ENCODE data around the gene CSF3R.

DNA sequence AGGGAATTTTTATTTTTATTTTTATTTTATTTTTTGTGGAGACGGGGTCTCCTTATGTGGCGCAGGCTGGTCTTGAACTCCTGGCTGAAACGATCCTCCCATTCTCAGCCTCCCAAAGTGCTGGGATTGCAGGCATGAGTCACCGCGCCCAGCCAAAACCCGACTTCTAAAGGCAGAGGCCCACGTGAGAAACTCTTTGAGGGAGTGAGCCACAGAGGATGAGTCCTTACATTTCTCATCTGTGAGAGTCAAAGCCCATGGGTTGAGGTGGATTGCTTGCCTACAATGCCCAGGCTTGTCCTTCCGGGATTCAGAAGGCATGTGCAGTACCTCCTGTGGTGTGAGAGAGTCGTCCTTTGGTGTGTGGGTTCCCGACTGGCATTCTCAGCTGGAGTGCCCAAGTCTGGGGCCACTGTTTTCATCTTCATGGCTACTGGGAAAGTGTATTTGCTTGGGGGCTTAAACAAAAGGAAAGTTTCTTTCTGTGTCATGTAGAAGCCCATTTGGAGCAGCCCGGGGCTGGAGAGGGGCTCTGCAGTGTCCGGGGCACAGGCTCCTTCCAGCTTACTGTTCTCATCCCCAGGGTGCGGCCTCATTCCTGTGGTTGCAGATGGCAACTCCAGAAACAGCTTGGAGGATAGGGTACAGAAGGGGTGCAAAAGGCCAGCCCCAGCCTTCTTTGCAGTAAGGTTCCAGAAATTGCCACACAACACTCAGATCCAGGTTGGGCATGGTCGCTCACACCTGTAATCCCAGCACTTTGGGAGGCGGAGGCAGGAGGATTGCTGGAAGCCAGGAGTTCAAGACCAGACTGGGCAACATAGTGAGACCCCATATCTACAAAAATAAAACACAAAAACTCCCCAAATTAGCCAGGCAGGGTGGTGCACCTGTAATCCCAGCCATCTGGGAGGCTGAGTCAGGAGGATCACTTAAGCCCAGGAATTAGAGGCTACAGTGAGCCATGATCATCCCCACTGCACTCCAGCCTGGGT is 29.4 kb upstream of the CSF3R start:
- TF ChIP-seq, protein P1, sequence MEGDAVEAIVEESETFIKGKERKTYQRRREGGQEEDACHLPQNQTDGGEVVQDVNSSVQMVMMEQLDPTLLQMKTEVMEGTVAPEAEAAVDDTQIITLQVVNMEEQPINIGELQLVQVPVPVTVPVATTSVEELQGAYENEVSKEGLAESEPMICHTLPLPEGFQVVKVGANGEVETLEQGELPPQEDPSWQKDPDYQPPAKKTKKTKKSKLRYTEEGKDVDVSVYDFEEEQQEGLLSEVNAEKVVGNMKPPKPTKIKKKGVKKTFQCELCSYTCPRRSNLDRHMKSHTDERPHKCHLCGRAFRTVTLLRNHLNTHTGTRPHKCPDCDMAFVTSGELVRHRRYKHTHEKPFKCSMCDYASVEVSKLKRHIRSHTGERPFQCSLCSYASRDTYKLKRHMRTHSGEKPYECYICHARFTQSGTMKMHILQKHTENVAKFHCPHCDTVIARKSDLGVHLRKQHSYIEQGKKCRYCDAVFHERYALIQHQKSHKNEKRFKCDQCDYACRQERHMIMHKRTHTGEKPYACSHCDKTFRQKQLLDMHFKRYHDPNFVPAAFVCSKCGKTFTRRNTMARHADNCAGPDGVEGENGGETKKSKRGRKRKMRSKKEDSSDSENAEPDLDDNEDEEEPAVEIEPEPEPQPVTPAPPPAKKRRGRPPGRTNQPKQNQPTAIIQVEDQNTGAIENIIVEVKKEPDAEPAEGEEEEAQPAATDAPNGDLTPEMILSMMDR (IDR thresholded peaks at IDR 0.05), result no peak
- no peak for TF ChIP-seq POLR2A (IDR thresholded peaks at IDR 0.05)
